Activated naive CD4-positive, alpha-beta T cell treated with anti-CD3 and anti-CD28 coated beads, Interleukin-2, amount 50 U/mL, for 16 hours (primary cell): ENCODE data around the gene THRAP3.

Source experiments
- DNase-seq: peaks from one replicate; pipeline ENCODE4 v3.0.0-alpha.2; 2020

THRAP3 gene

DNA sequence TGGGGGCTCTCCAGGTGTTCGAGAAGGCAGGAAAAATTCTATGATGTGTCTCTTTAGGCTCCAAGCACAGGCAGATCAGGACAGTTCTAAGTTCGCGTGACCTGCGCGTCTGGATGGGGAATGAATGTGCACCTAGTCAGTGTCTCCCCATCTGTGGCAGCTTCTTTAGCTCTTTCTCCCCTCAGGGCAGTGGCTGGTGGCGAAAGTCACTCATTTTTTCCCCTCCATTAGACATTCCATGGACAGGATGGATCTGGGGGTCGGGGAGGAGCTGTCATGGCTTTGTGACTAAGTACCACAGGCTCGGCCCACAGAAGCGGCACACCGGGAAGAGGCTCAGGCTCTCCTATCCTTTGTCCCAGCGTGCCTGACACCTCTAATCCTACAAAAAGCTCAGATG is 130.2 kb downstream of the THRAP3 start:
- DNase-seq, result no peak
